Prostate gland (tissue), 2 donors: ENCODE data around the gene AMY2A. TPM values are rescaled to one million over a fixed set of nuclear protein-coding genes. Genes with fewer than 3 reads are reported as not detected.
"Not testable (repeated sequence)": the region's sequence is repeated elsewhere in the genome, so short reads cannot be mapped to it uniquely, and the experiment has no call there.

ENCODE experiments used
- DNase-seq: peaks from one replicate; pipeline ENCODE4 v3.0.0-alpha.2; 2019; ENCODE audit warnings: low spot score
- H3K27ac ChIP-seq, 2 donors: fragments of 200-600 bp; sonication (generic); 2 replicates each; pipeline ENCODE4 v1.5.1; 2017 to 2019
- H3K27me3 ChIP-seq: fragments of 200-600 bp; sonication (generic); replicated peaks from 2 replicates; pipeline ENCODE4 v1.5.1; 2019; ENCODE audit not compliant: insufficient read depth
- H3K36me3 ChIP-seq, 2 donors: fragments of 200-600 bp; sonication (generic); 1 replicate in 1 of 2; 2 replicates in 1 of 2; pipeline versions ENCODE4 v1.5.1 to v1.8.1; 2017 to 2019
- H3K4me1 ChIP-seq: fragments of 200-600 bp; sonication (generic); replicated peaks from 2 replicates; pipeline ENCODE4 v1.5.1; 2019
- H3K4me3 ChIP-seq, 2 donors: fragments of 200-600 bp; sonication (generic); 2 replicates each; pipeline ENCODE4 v1.5.1; 2017 to 2019
- H3K9me3 ChIP-seq: fragments of 200-600 bp; sonication (generic); 2 replicates; pipeline ENCODE4 v1.5.1; 2017
- CTCF ChIP-seq, 4 experiments: fragments of 200-600 bp in 2 of 4; fragments of 450-650 bp in 2 of 4; sonication (generic) in 2 of 4; IDR thresholded peaks; 1 replicate in 3 of 4; 2 replicates in 1 of 4; pipeline ENCODE4 v1.5.1; 2016 to 2019; ENCODE audit warnings: antibody characterized with exemption in 4 of 4, mild to moderate bottlenecking in 2 of 4, moderate library complexity in 2 of 4
- POLR2A ChIP-seq: fragments of 450-650 bp; IDR thresholded peaks from one replicate; pipeline ENCODE4 v1.6.1; 2016; ENCODE audit warnings: antibody characterized with exemption, mild to moderate bottlenecking
- POLR2AphosphoS5 ChIP-seq: sonication (generic); formaldehyde crosslinking; IDR thresholded peaks from one replicate; pipeline ENCODE4 v1.6.1; 2017; ENCODE audit warnings: antibody characterized with exemption
- WGBS: methylation state at CpG from one replicate; pipeline ENCODE4 v1.1.5; 2018; 5-methylcytosine and 5-hydroxymethylcytosine counted together
- intact Hi-C: fragments of 100-400 bp; cut with DNase I; formaldehyde crosslinking; loops from one replicate; pipeline ENCODE4 v1.14.2; 2022
- total RNA-seq, 2 donors: library from RNA; depleted of rRNA; stranded (reverse); fragments of >200 nt; gene quantifications; one replicate each; pipeline ENCODE4 v1.1.0, GENCODE V29; 2016

The AMY2A gene
- total RNA-seq, 2 donors from 2014 or later = not detected

- TF ChIP-seq CTCF (IDR thresholded peaks at IDR 0.05) (no peak), POLR2A (no peak), POLR2AphosphoS5 (no peak)
- Histone ChIP-seq H3K9me3 (no peaks in the 10 kb centered on the region), H3K4me1 (no peaks in the 10 kb centered on the region), H3K4me3 (no peak overlapping the region), H3K27ac (no peak overlapping the region), H3K27me3 (no peaks in the 10 kb centered on the region), H3K36me3 (no peaks in the 10 kb centered on the region)
- intact Hi-C loops = no loop called here
- WGBS = 61% methylated on average over 3 of the region's 3 CpGs
- DNase-seq = no peak
Observed at GRCh38 chr1:103583887-103584286, 33.3 kb upstream of the AMY2A start.

GRCh38 chr1:103584537-103584936 lies 32.7 kb upstream of the AMY2A start:
- Histone ChIP-seq H3K4me3 (no peak overlapping the region), H3K9me3 (no peaks in the 10 kb centered on the region), H3K27me3 (no peaks in the 10 kb centered on the region), H3K27ac (no peak overlapping the region), H3K4me1 (no peaks in the 10 kb centered on the region), H3K36me3 (no peaks in the 10 kb centered on the region)
- 62% methylated on average over 2 of the region's 2 CpGs for WGBS
- TF ChIP-seq POLR2AphosphoS5 = no peak
- TF ChIP-seq CTCF (IDR thresholded peaks at IDR 0.05) = no peak
- no peak for TF ChIP-seq POLR2A
- intact Hi-C loops = no loop called here
- no peak for DNase-seq

GRCh38 chr1:103602740-103603139 lies 14.5 kb upstream of the AMY2A start:
- H3K9me3 ChIP-seq, H3K27ac ChIP-seq, intact Hi-C loops, H3K36me3 ChIP-seq, H3K27me3 ChIP-seq, H3K4me1 ChIP-seq, H3K4me3 ChIP-seq, DNase-seq: not testable (repeated sequence)
- WGBS = no CpG with 5 or more reads among the region's 3 CpGs

DNA sequence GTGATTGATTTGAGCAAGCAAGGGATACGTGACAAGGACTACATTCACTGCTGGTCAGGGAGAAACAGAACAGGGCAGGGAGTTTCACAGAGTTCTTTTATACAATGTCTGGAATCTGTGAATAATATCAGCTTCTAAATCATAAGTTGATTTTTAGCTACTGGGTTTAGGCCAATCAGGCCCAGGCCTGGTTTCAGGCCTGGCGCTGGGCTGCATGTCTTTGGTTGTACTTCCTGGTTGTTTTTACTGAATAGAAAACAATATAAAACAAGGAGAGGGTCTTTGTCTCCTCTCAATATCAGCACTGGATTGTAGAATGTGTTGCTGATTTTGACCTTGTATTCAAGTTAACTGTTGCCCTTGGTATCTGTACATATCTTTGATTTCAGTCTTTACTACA lies 865 bp upstream of the AMY2A start:
- H3K27me3 ChIP-seq = no peaks in the 10 kb centered on the region
- H3K36me3 ChIP-seq = no peaks in the 10 kb centered on the region
- no peak for DNase-seq
- H3K27ac ChIP-seq = no peak overlapping the region
- no peaks in the 10 kb centered on the region for H3K9me3 ChIP-seq
- intact Hi-C loops = no loop called here
- TF ChIP-seq POLR2A (no peak), POLR2AphosphoS5 (no peak)
- WGBS = 88% methylated on average over 2 of the region's 2 CpGs
- no peak overlapping the region for H3K4me3 ChIP-seq
- no peaks in the 10 kb centered on the region for H3K4me1 ChIP-seq

DNA sequence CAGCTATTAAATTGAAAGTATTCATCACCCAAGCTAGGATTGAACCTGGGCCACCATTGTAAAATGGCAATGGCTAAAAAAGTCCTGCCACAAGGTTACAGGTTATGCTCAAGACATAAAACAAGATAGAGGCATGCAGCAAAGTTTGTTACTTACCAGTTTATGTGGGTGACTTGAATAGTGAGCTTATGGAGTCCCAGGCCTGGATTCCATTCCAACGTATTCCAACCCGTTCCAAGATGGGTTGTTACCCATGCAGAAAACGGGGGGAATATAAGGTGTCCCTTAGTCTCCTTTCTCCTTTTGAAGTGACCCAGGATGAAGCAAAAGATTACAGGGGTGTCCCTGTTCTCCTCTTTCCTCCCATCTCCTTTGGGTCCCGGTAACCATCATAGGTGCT lies 10.2 kb downstream of the AMY2A start:
- H3K36me3 ChIP-seq, H3K27ac ChIP-seq, H3K4me1 ChIP-seq, DNase-seq, H3K9me3 ChIP-seq, H3K4me3 ChIP-seq, intact Hi-C loops, H3K27me3 ChIP-seq: not testable (repeated sequence)
- WGBS = 87% methylated on average over 3 of the region's 4 CpGs

DNA sequence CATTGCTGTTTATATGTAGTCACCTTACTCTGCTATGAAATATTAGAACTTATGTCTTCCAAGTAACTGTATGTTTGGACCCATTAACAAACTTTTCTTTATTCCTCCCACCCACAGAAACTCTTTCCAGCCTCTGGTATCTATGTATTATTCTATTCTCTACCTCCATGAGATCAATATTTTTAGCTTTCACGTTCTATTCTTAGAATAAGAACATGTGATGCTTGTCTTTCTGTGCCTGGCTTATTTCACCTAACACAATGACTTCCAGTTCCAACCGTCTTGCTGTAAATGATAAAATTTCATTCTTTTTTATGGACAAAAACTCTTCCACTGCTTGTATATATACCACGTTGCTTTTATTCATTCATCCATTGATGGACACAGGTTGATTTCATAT lies 24.0 kb downstream of the AMY2A start:
- H3K4me3 ChIP-seq, intact Hi-C loops, H3K36me3 ChIP-seq, H3K4me1 ChIP-seq, H3K27ac ChIP-seq, H3K27me3 ChIP-seq, DNase-seq, H3K9me3 ChIP-seq: not testable (repeated sequence)
- WGBS = no CpG with 5 or more reads among the region's 3 CpGs

GRCh38 chr1:103643908-103644307 lies 26.7 kb downstream of the AMY2A start:
- intact Hi-C loops, H3K27ac ChIP-seq: not testable (repeated sequence)

DNA sequence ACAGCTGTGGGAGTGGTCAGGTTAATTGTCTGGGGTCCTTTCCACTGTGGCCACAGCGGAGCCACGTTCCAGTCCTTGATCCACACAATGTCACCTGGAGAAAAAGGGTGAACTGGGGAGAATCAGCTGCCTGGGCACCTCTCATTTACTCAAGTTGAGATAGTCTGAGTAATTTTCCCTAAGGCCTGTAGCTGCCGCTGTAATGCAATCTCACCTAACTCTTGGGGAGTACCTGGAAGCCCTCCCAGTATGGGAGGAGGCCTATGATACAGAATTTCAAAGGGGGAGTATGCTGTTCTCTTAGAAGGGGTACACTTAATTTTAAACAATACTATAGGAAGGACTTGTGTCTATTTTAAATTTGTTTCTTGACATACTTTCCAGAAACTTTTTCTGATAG lies 33.1 kb downstream of the AMY2A start:
- H3K9me3 ChIP-seq, H3K27ac ChIP-seq, H3K4me3 ChIP-seq, H3K4me1 ChIP-seq, H3K36me3 ChIP-seq, H3K27me3 ChIP-seq, DNase-seq, intact Hi-C loops: not testable (repeated sequence)
- WGBS = no CpG with 5 or more reads among the region's 3 CpGs

More at GRCh38 chr1:103643908-103644307, 26.7 kb downstream of the AMY2A start:
- H3K27me3 ChIP-seq, H3K4me3 ChIP-seq, H3K36me3 ChIP-seq, H3K9me3 ChIP-seq, H3K4me1 ChIP-seq, DNase-seq: not testable (repeated sequence)
- WGBS = no CpG with 5 or more reads among the region's 3 CpGs

- WGBS = no CpG with 5 or more reads among the region's 4 CpGs
Observed at GRCh38 chr1:103650889-103651288, 33.7 kb downstream of the AMY2A start.

DNA sequence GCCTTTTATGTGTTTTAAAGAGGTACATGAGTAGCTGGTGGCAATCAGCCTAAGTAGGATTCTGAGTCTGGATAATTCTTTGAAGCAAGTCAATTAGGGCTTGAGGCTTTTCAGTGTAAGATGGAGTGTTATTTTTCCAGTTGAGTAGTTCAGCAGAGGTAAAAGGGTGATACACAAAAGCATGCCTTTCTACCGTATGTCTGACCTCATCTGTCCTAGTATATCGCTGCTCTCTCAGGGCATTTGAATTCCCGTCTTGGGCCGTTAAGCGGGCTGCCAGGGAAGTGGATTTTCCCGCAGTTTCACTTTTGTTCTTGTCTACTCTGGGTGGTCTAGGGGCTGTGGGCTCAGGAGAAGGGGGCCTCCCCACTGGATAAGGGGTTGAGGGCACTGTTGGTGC lies 36.9 kb downstream of the AMY2A start:
- intact Hi-C loops, H3K4me3 ChIP-seq, H3K36me3 ChIP-seq, DNase-seq, H3K4me1 ChIP-seq, H3K27ac ChIP-seq, H3K9me3 ChIP-seq, H3K27me3 ChIP-seq: not testable (repeated sequence)
- no CpG with 5 or more reads among the region's 6 CpGs for WGBS

More at GRCh38 chr1:103650889-103651288, 33.7 kb downstream of the AMY2A start:
- H3K27ac ChIP-seq, H3K4me1 ChIP-seq, H3K9me3 ChIP-seq, H3K27me3 ChIP-seq, DNase-seq, H3K4me3 ChIP-seq, intact Hi-C loops, H3K36me3 ChIP-seq: not testable (repeated sequence)

DNA sequence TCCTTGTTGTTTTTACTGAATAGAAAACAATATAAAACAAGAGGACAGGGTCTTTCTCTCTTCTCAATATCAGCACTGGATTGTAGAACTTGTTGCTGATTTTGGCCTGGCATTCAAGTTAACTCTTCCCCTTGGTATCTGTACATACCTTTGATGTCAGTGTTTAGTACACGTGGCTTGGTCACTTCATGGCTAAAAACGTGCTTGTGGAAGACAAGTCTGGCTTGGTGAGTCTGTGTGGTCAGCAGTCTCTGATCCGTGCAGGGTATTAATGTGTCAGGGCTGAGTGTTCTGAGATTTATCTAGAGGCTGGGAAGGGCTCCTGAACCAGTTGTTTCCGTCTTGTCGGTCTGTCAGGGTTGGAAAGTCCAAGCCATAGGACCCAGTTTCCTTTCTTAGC lies 38.2 kb downstream of the AMY2A start, which contains the start of gene AMY1A:
AMY1A (plus strand) TSS at position 301 of the 400 bp plus-strand sequence. CDS start 571 bp downstream, outside the sequence.
- H3K27me3 ChIP-seq, H3K36me3 ChIP-seq, intact Hi-C loops, H3K9me3 ChIP-seq, H3K27ac ChIP-seq, H3K4me1 ChIP-seq, DNase-seq, H3K4me3 ChIP-seq: not testable (repeated sequence)
- no CpG with 5 or more reads among the region's 5 CpGs for WGBS
